Heart right ventricle (tissue), 16 donors: ENCODE measurements around the gene LAMTOR4. TPM values are rescaled to one million over a fixed set of nuclear protein-coding genes. Genes with fewer than 3 reads are reported as not detected.

Source experiments
- ATAC-seq, 8 donors: fragments of 200-7000 bp; cut with Tn5 transposase; one replicate each; pipeline ENCODE4 v1.9.1; 2020; ENCODE audit warnings: mild to moderate bottlenecking in 8 of 8, moderate library complexity in 8 of 8, moderate number of reproducible peaks in 1 of 8
- DNase-seq, 2 donors: peaks; one replicate each; pipeline ENCODE4 v3.0.0-alpha.2; 2020
- H3K27ac ChIP-seq, 10 donors: fragments of 200-600 bp; sonication (generic) in 2 of 10; one replicate each; pipeline versions ENCODE4 v1.5.0 to v1.8.0; 2020 to 2022; ENCODE audit warnings: mild to moderate bottlenecking in 3 of 10
- H3K27me3 ChIP-seq, 7 donors: fragments of 200-600 bp; one replicate each; pipeline ENCODE4 v1.8.0; 2021 to 2022; ENCODE audit warnings: mild to moderate bottlenecking in 2 of 7
- H3K36me3 ChIP-seq, 9 donors: fragments of 200-600 bp; sonication (generic) in 1 of 9; one replicate each; pipeline versions ENCODE4 v1.5.0 to v1.8.0; 2020 to 2022; ENCODE audit warnings: mild to moderate bottlenecking in 2 of 9
- H3K4me1 ChIP-seq, 9 donors: fragments of 200-600 bp; sonication (generic) in 1 of 9; one replicate each; pipeline versions ENCODE4 v1.5.0 to v1.8.0; 2020 to 2022; ENCODE audit warnings: mild to moderate bottlenecking in 4 of 9
- H3K4me3 ChIP-seq, 10 donors: fragments of 200-600 bp; sonication (generic) in 2 of 10; one replicate each; pipeline versions ENCODE4 v1.5.0 to v1.8.0; 2020 to 2022; ENCODE audit warnings: mild to moderate bottlenecking in 7 of 10, moderate library complexity in 2 of 10
- H3K9me3 ChIP-seq, 11 donors: fragments of 200-600 bp in 10 of 11; sonication (generic) in 2 of 11; one replicate each; pipeline versions ENCODE4 v1.5.0 to v1.8.0; 2013 to 2022; ENCODE audit warnings: mild to moderate bottlenecking in 2 of 11, control low read depth in 1 of 11, moderate library complexity in 1 of 11
- CTCF ChIP-seq, 9 donors: fragments of 200-600 bp; sonication (generic) in 2 of 9; IDR thresholded peaks; one replicate each; pipeline versions ENCODE4 v1.5.0 to v1.8.0; 2021 to 2022; ENCODE audit warnings: antibody characterized with exemption in 9 of 9, mild to moderate bottlenecking in 5 of 9, moderate library complexity in 1 of 9
- WGBS, 2 donors: extraction: QIAGEN DNeasy Blood & Tissue Kit; methylation state at CpG; one replicate each; pipeline ENCODE4 v1.1.7; 2013; ENCODE audit warnings: inconsistent platforms in 1 of 2; 5-methylcytosine and 5-hydroxymethylcytosine counted together
- intact Hi-C, 10 donors: fragments of 100-400 bp; cut with DNase I; formaldehyde crosslinking; loops; one replicate each; pipeline versions ENCODE4 v1.11.1 to v1.14.2; 2022
- polyA plus RNA-seq, 2 donors: library from polyadenylated mRNA; stranded (reverse); fragments of 200-250 nt; gene quantifications; one replicate each; pipeline ENCODE4 v1.2.3, GENCODE V29; 2013
- total RNA-seq, 10 donors: library from RNA; stranded (reverse); fragmentation: NEBNext Ultra II Directional in 3 of 10; extraction: Animal tissue kit (Norgen Biotek cat#: 25700) in 3 of 10; gene quantifications; one replicate each; pipeline versions ENCODE4 v1.2.1 to v1.2.4, GENCODE V29; 2021 to 2023
- donor health status: Arrhythmogenic right ventricular cardiomyopathy.
- donor health status: ischemic (EF 13 %, LVEDD 7.1; RV severe dilation, severe dysfunction).
- donor health status: healthy with polysubstance abuse.
- donor health status: DM: no; HTN: yes; CAD: no.
- donor health status: DM: no; HTN: no; CAD: no.
- donor health status: ischemic (EF 25% LVEDD 6.9; RV normal size, moderate dysfunction).
- donor health status: ischemic (EF 25% LVEDD 5.7; RV mildly dilated, moderate dysfunction).
- donor health status: healthy.
- donor health status: DM: yes; HTN: yes; CAD: no.
- donor health status: Ischemic cardiomyopathy.
- donor health status: ischemic (EF 35%, LVEDD 5.7; RV mildly dilated, moderate dysfunction).
- donor health status: nonischemic (EF 11% LVEDD 7.7; RV severe dilation, severe dysfunction).
- donor health status: DM: yes; HTN: yes; CAD: no.
- donor health status: PGD.
- donor health status: ischemic (EF 29% LVEDD 5.4; RV normal size, mild dysfunction).
- donor health status: nonischemic (EF 23%, LVEDD 6.1; RV moderate dilation, normal function).

The LAMTOR4 gene
- total and polyA plus RNA-seq, 12 donors = 72.3 to 210 (median 90.6) TPM

GRCh38 chr7:100132126-100132525 is 16.6 kb upstream of the LAMTOR4 start:
- Histone ChIP-seq H3K27ac (no peak overlapping the region), H3K36me3 (no peaks in the 10 kb centered on the region), H3K4me3 (no peak overlapping the region), H3K4me1 (peaks cover 7 to 24% (median 10%) of the 10 kb centered on the region in 9 donors), H3K27me3 (peaks cover 0 to 6% (median 0%) of the 10 kb centered on the region in 7 donors), H3K9me3 (no peaks in the 10 kb centered on the region)
- intact Hi-C loops = loop anchor here (2.0 to 10.0 kb wide), 9 partner anchors 80 to 273 kb away; partner anchors contain the start of genes PVRIG (in 5 of the 10) and TRIM4 (in 1 of the 10)
- ATAC-seq = no peak
- DNase-seq = no peak
- TF ChIP-seq CTCF (IDR thresholded peaks at IDR 0.05) = no peak
- WGBS, 2 donors = 60 to 67% methylated on average over 7 of the region's 7 CpGs

- H3K36me3 ChIP-seq = no peaks in the 10 kb centered on the region
- ATAC-seq = peak in 7 of 8 donors; percentile 69 to 83 (median 80)
- WGBS, 2 donors = 18 to 24% methylated on average over 3 of the region's 3 CpGs
- intact Hi-C loops = loop anchor here (2.0 to 10.0 kb wide), 9 partner anchors 80 to 272 kb away; partner anchors contain the start of genes PVRIG (in 5 of the 10) and TRIM4 (in 1 of the 10)
- peaks cover 3 to 18% (median 8%) of the 10 kb centered on the region in 9 donors for H3K4me1 ChIP-seq
- DNase-seq = peak in 1 of 2 donors; percentile 39
- peaks cover 0 to 6% (median 0%) of the 10 kb centered on the region in 7 donors for H3K27me3 ChIP-seq
- H3K4me3 ChIP-seq = no peak overlapping the region
- no peaks in the 10 kb centered on the region for H3K9me3 ChIP-seq
- no peak overlapping the region for H3K27ac ChIP-seq
- peak; percentile 40 to 89 (median 79) for TF ChIP-seq CTCF (IDR thresholded peaks at IDR 0.05)
Measured at GRCh38 chr7:100132697-100133151, 16.0 kb upstream of the LAMTOR4 start.

GRCh38 chr7:100137851-100138760 is 10.6 kb upstream of the LAMTOR4 start:
- 81% methylated on average over 13 of the region's 13 CpGs for WGBS, 2 donors
- DNase-seq (no peak), ATAC-seq (no peak)
- Histone ChIP-seq H3K4me1 (peaks cover 0 to 6% (median 0%) of the 10 kb centered on the region in 9 donors), H3K27me3 (peaks cover 0 to 11% (median 0%) of the 10 kb centered on the region in 7 donors), H3K4me3 (no peak overlapping the region), H3K9me3 (no peaks in the 10 kb centered on the region), H3K27ac (no peak overlapping the region), H3K36me3 (no peaks in the 10 kb centered on the region)
- intact Hi-C loops = loop anchor here in 2 of 10 donors (10.0 kb wide), 2 partner anchors 207 to 267 kb away; no protein-coding TSS in a partner anchor
- no peak for TF ChIP-seq CTCF (IDR thresholded peaks at IDR 0.05)

GRCh38 chr7:100141555-100141949 is 7.2 kb upstream of the LAMTOR4 start:
- Histone ChIP-seq H3K36me3 (no peaks in the 10 kb centered on the region), H3K4me1 (peaks cover 0 to 6% (median 0%) of the 10 kb centered on the region in 9 donors), H3K9me3 (no peaks in the 10 kb centered on the region), H3K27me3 (peaks cover 0 to 11% (median 0%) of the 10 kb centered on the region in 7 donors), H3K27ac (no peak overlapping the region), H3K4me3 (no peak overlapping the region)
- TF ChIP-seq CTCF (IDR thresholded peaks at IDR 0.05) = no peak
- intact Hi-C loops = no loop called here
- WGBS, 2 donors = 60 to 64% methylated on average over 3 of the region's 3 CpGs
- ATAC-seq (no peak), DNase-seq (no peak)
